C4-2B (cell line): ENCODE measurements around the gene PTGES3.

Experiments
- ZFX ChIP-seq: fragments of 450-650 bp; IDR thresholded peaks from 2 replicates; pipeline ENCODE4 v1.6.1; 2017
- TF ChIP-seq, protein P1 (sequence below): fragments of 450-650 bp; conservative IDR thresholded peaks from 2 replicates; pipeline ENCODE4 v1.5.1; 2017; ENCODE audit warnings: mild to moderate bottlenecking

DNA sequence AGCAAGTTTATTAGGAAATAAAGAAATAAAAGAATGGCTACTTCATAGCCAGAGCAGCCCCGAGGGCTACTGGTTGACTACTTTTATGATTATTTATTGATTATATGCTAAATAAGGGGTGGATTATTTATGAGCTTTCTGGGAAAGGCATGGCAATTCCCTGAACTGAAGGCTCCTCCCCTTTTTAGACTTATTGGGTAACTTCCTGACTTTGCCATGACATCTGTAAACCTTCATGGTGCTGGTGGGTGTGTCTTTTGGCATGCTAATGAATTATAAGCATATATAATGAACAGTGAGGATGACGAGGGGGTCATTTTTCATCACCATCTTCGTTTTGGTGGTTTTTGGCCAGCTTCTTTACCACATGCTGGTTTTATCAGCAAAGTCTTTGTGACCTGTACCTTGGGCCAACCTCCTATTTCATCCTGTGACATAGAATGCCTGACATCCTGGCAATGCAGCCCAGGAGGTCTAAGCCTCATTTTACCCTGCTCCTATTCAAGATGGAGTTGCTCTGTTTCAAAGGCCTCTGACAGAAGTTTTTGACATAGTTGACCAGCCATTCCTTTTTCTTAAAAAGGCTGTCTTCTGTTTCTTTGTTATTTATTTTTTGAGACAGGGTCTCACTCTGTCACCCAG is 11.1 kb upstream of the PTGES3 start:
- TF ChIP-seq, protein P1, sequence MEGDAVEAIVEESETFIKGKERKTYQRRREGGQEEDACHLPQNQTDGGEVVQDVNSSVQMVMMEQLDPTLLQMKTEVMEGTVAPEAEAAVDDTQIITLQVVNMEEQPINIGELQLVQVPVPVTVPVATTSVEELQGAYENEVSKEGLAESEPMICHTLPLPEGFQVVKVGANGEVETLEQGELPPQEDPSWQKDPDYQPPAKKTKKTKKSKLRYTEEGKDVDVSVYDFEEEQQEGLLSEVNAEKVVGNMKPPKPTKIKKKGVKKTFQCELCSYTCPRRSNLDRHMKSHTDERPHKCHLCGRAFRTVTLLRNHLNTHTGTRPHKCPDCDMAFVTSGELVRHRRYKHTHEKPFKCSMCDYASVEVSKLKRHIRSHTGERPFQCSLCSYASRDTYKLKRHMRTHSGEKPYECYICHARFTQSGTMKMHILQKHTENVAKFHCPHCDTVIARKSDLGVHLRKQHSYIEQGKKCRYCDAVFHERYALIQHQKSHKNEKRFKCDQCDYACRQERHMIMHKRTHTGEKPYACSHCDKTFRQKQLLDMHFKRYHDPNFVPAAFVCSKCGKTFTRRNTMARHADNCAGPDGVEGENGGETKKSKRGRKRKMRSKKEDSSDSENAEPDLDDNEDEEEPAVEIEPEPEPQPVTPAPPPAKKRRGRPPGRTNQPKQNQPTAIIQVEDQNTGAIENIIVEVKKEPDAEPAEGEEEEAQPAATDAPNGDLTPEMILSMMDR, result no peak
- no peak for TF ChIP-seq ZFX
